Astrocyte (in vitro differentiated cells and primary cell): ENCODE data around the gene KCNMA1.

ENCODE experiments used
- EZH2 ChIP-seq: IDR thresholded peaks from 2 replicates; pipeline ENCODE4 v1.6.1; 2012; ENCODE audit warnings: mild to moderate bottlenecking, low read length, inconsistent platforms; ENCODE audit not compliant: insufficient read depth
- TF ChIP-seq, protein P1 (sequence below): IDR thresholded peaks from 2 replicates; pipeline ENCODE4 v1.5.1; 2011; ENCODE audit warnings: low read depth, mild to moderate bottlenecking, inconsistent platforms, low read length, moderate library complexity; ENCODE audit not compliant: insufficient read depth

DNA sequence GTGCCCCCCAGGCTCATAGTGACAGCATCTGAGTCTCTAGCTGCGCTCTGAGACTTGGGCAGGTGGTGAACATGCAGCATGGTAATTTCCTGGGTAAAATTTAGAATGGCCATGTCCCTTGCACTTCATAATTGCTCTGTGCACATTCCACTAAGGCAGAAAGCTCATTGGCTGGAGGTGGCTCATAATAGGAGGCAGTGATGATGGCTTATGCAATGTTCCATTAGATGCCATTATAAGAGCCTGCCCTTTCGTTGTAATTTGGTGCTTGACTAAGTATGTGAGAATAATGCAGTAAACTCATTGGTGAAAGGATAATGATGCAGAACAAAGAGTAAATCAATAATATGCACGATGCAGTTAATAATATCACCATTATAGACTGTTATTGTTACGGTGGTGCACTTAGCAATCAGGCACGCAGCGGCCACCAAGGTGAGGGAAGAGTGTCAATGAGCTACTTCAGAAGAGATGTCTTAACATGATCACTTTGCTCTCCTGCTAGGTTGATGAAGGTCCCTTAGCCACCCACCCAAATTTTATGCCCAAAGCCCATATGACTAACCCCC, 545.9 kb downstream of the KCNMA1 start:
- TF ChIP-seq, protein P1, sequence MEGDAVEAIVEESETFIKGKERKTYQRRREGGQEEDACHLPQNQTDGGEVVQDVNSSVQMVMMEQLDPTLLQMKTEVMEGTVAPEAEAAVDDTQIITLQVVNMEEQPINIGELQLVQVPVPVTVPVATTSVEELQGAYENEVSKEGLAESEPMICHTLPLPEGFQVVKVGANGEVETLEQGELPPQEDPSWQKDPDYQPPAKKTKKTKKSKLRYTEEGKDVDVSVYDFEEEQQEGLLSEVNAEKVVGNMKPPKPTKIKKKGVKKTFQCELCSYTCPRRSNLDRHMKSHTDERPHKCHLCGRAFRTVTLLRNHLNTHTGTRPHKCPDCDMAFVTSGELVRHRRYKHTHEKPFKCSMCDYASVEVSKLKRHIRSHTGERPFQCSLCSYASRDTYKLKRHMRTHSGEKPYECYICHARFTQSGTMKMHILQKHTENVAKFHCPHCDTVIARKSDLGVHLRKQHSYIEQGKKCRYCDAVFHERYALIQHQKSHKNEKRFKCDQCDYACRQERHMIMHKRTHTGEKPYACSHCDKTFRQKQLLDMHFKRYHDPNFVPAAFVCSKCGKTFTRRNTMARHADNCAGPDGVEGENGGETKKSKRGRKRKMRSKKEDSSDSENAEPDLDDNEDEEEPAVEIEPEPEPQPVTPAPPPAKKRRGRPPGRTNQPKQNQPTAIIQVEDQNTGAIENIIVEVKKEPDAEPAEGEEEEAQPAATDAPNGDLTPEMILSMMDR: no peak
- TF ChIP-seq EZH2: no peak
